Measurements from ENCODE around the gene RACK1. TPM values are rescaled to one million over a fixed set of nuclear protein-coding genes. Genes with fewer than 3 reads are reported as not detected.
A peak's percentile ranks its signal among the peaks of the same experiment; 100 is the strongest.
"Not testable (repeated sequence)": the region's sequence is repeated elsewhere in the genome, so short reads cannot be mapped to it uniquely, and the experiment has no call there.

Gene RACK1
- 1,000 to 10,000 TPM; 3,606 to 3,662 TPM for total RNA-seq

DNA sequence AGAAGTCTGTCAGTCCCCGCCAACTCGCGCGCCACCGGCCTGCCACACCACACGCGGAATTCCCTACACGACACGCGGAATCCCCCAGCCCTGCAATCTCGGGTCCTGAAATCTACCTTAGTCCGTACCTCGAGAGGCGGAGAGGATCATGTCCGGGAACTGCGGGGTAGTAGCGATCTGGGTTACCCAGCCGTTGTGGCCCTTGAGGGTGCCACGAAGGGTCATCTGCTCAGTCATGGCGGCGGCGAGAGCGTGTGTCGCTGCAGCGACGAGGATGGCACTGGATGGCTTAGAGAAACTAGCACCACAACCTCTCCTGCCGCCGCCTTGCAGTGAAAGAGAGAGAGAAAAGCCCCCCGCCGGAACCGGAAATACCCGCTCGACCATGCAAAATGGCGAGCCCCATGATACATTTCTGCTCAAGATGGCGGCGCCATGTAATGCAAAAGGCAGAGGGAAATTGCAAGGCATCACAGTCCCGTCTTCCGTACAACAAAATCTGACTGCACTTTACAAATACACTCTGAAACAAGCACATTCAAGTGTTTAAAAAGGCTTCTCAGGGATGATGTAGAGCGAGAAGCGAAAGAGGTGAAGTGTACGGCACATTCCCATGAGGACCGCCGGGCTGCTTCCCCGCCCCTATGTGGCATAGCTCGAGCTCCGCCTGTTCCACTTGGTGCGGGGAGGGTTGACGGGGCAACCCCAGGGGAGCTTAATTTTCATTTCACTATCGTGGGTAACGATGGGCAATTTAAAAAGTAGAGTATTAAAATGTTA, at the start of gene RACK1:
TSS of gene RACK1 (minus strand) at position 343 of the 780 bp plus-strand sequence. CDS start at position 237, 106 bp downstream.
- DNase-seq (peak; percentile 88 to 92), ATAC-seq (replicated peaks in 1 of 2) (peak; percentile 68 to 71)
- peaks cover 59% of the 10 kb centered on the region for H3K4me1 Mint-ChIP-seq (ENCODE audit: low read depth)
- peak within 1 kb of the TSS; percentile 99 for H3K27ac Mint-ChIP-seq
- H3K9me3 Mint-ChIP-seq, result no peaks in the 10 kb centered on the region
- peaks cover 40 to 51% of the 10 kb centered on the region in 2 donors for H3K36me3 Mint-ChIP-seq (ENCODE audit: insufficient read depth in 2 of 2)
- H3K4me3 Mint-ChIP-seq, result peak within 1 kb of the TSS; percentile 93 to 98
- no peaks in the 10 kb centered on the region for H3K27me3 Mint-ChIP-seq (ENCODE audit: low read depth)

DNA sequence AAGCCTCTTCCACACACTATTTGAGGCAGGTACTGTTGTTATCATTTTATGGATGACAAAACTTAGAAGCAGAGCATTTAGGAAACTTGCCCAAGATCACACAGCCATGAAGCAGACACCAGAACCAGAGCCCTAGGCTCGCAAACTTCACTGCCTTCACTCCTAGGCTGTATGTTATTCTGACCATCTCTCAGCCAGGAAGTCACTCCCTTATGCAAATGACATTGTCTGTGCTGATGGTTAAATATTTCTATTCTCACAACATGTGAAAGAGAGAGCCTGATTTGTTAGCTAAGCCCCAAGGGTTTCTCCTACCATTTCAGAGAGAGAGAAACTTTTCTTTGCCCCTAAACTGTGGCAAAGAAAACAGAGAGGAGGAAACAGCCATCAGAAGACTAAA, 43.6 kb upstream of the RACK1 start:
- not testable (repeated sequence) for H3K27me3 Mint-ChIP-seq (ENCODE audit: low read depth); H3K27ac Mint-ChIP-seq; H3K36me3 Mint-ChIP-seq (ENCODE audit: insufficient read depth in 2 of 2); H3K9me3 Mint-ChIP-seq; DNase-seq; H3K4me1 Mint-ChIP-seq (ENCODE audit: low read depth); ATAC-seq (replicated peaks in 1 of 2); H3K4me3 Mint-ChIP-seq

DNA sequence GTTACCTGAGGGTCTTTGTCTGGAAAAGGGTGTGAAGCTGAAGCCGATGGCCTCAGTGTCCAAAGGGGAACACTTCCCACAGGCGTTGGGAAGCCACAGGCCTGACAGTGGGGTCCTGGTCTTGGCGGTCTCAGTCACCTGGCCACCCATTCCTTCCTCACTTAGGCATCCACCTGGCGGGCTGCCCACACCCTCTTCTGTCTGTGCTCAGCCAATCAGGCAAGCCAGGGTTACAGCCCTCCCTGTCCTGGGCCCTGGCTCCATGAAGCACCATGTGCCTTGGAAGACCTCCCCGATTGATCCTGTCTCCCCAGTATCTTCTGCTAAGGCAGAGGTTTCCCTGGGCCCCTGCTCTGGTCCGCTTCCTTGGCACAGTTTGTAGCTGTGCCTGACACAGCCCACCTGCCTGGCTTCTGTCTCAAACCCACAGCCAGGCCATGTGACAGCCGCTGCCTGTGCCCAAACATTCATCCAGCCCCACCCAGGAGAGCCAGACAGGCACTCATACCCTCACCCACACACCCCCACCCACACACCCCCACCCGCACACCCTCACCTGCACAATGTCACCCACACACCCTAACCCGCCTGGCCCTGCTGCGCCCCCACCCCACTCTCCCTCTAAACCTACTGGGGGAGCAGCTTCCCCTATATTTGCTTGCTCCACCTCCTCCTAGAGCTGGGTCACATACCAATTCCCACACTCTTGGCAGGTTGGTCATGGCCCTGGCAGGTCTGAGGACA, 42.4 kb upstream of the RACK1 start:
- ATAC-seq (replicated peaks in 1 of 2), result not testable (repeated sequence)

DNA sequence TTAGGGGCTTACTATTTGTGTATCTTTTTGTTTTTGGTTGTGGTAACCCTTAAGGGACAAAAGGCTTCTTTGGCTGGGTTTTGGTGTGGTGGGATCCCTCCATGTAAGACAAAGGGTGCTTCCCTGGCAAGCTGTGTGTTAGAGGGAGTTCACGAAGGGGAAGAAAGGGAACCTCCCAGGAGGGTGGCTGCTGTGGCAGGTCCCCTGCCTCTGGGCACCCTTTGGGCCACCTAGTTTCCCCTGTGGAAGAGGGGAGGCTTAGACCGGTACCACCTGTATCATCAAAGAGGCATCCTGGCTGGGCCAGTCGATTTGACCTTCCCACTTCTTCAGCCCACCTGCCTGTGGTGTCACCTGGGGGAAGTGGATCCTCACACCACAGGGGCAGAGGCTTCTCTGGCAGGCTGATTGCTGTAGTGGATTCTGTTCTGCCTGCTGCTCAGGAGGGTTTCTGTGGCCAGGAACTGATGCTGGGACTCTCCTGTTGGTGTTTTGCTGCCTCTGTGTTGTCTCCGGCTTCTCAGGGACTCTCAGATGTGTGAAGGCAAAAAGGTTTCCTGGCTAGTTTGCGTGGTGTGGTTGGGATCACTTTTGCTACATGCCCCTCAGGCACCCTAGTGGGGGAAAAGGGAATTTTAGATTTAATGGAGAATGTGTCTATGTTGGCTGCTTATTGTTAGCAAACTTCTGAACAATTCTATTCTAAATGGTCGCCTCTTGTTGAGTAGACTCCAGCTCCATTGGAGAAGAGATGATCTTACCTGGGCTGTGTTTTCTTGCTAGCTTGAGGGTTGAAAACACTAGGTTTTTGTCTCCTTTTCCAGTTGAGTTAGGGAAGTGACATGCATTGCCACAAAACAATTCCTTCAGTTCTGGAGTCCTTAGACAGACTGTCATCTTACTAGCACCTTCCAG, 40.4 kb upstream of the RACK1 start:
- not testable (repeated sequence) for H3K9me3 Mint-ChIP-seq; ATAC-seq (replicated peaks in 1 of 2); H3K4me3 Mint-ChIP-seq; H3K27me3 Mint-ChIP-seq (ENCODE audit: low read depth); H3K36me3 Mint-ChIP-seq (ENCODE audit: insufficient read depth in 2 of 2); DNase-seq; H3K4me1 Mint-ChIP-seq (ENCODE audit: low read depth); H3K27ac Mint-ChIP-seq

More for the DNA sequence above, 42.4 kb upstream of the RACK1 start:
- not testable (repeated sequence) for H3K4me1 Mint-ChIP-seq (ENCODE audit: low read depth); H3K36me3 Mint-ChIP-seq (ENCODE audit: insufficient read depth in 2 of 2); H3K9me3 Mint-ChIP-seq; H3K27ac Mint-ChIP-seq; DNase-seq; H3K4me3 Mint-ChIP-seq; H3K27me3 Mint-ChIP-seq (ENCODE audit: low read depth)

DNA sequence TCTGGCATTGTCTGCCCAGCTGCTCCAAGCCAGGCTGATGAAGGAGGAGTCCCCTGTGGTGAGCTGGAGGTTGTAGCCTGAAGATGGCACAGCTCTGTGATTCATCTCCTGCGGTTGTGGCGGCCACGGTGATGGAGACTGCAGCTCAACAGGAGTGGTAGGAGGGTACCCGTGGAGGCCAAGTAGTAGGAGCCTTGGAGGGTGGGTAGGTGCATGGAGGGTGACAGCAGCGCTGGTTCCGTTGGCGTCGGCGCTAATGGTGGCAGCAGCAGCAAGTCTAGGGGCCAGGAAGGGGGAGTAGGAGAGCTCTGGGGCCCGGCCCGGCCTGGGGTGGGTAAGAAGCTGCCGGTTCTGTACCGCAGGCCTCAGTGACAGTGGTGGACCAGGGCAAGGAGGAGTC, 39.6 kb upstream of the RACK1 start:
- Mint-ChIP-seq H3K9me3 (no peaks in the 10 kb centered on the region), H3K4me3 (no peak overlapping the region), H3K4me1 (ENCODE audit: low read depth) (peaks cover 4% of the 10 kb centered on the region), H3K27ac (peak overlapping the region; percentile 10), H3K36me3 (ENCODE audit: insufficient read depth in 2 of 2) (no peaks in the 10 kb centered on the region), H3K27me3 (ENCODE audit: low read depth) (no peaks in the 10 kb centered on the region)
- ATAC-seq (replicated peaks in 1 of 2) (no peak), DNase-seq (no peak)

DNA sequence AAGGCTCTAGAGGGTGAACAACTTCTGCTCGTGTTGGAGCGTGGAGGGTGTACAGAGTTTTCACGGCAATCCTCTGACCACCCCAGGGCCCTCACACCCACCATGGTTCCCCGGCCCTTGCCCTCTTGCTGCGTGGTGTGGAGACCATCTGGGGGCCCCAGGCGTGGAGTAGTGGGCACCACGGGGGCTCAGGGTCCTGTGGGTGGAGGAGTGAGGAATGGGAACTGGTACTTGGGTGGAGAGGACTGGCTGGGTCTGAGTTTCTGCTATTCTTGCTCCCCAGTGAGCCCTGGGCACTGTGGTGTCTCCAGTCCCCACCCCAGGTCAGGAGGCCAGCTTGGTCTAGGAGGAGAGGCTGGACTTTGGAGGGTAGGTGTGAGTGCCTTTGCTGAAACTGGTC, 39.2 kb upstream of the RACK1 start:
- no peaks in the 10 kb centered on the region for H3K36me3 Mint-ChIP-seq (ENCODE audit: insufficient read depth in 2 of 2)
- ATAC-seq (replicated peaks in 1 of 2), result no peak
- H3K4me3 Mint-ChIP-seq, result no peak overlapping the region
- no peaks in the 10 kb centered on the region for H3K27me3 Mint-ChIP-seq (ENCODE audit: low read depth)
- peak overlapping the region; percentile 10 for H3K27ac Mint-ChIP-seq
- DNase-seq, result no peak
- H3K4me1 Mint-ChIP-seq (ENCODE audit: low read depth), result peaks cover 4% of the 10 kb centered on the region
- no peaks in the 10 kb centered on the region for H3K9me3 Mint-ChIP-seq

DNA sequence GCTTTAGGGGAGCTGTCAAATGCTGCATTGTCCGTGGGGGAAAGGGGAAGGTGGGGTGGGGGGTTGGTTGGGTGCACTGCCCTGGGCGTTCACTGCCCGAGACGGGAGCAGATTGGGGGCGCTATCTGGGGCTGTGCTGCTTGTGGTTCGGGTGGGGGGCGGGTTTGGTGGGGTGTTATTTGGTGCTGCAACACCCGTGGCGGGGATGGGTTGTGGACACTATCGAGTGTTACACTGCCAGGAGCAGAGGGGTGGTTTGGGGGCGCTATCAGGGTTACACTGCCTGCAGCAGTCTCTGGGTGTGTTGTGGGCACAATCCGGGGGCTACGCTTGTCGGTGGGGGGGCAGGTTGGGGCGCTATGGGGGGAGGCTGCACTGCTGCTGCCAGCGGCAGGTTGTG, 38.7 kb upstream of the RACK1 start:
- not testable (repeated sequence) for H3K36me3 Mint-ChIP-seq (ENCODE audit: insufficient read depth in 2 of 2); H3K27me3 Mint-ChIP-seq (ENCODE audit: low read depth); H3K4me3 Mint-ChIP-seq; H3K27ac Mint-ChIP-seq; H3K4me1 Mint-ChIP-seq (ENCODE audit: low read depth); DNase-seq; H3K9me3 Mint-ChIP-seq; ATAC-seq (replicated peaks in 1 of 2)

DNA sequence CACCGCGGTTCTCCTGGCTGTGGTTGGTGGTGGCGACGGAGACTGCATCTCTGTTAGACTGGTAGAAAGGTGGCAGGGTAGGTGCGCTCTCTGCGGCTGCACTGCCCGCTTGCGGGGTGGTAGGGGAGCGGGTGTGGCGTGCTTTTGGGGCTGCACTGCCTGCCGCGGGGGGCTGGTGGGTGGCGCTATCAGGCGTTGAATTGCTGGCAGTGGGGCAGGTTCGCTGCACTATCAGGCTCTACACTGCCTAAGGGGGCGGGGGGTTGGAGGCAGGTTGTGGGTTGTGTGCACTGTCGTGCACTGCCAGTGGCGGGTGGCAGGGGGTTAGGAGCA, 38.2 kb upstream of the RACK1 start:
- ATAC-seq (replicated peaks in 1 of 2) (no peak), DNase-seq (no peak)
- H3K4me1 Mint-ChIP-seq (ENCODE audit: low read depth), result no peaks in the 10 kb centered on the region
- H3K9me3 Mint-ChIP-seq, result no peaks in the 10 kb centered on the region
- H3K27me3 Mint-ChIP-seq (ENCODE audit: low read depth), result no peaks in the 10 kb centered on the region
- no peak overlapping the region for H3K4me3 Mint-ChIP-seq
- H3K36me3 Mint-ChIP-seq (ENCODE audit: insufficient read depth in 2 of 2), result no peaks in the 10 kb centered on the region
- no peak overlapping the region for H3K27ac Mint-ChIP-seq

DNA sequence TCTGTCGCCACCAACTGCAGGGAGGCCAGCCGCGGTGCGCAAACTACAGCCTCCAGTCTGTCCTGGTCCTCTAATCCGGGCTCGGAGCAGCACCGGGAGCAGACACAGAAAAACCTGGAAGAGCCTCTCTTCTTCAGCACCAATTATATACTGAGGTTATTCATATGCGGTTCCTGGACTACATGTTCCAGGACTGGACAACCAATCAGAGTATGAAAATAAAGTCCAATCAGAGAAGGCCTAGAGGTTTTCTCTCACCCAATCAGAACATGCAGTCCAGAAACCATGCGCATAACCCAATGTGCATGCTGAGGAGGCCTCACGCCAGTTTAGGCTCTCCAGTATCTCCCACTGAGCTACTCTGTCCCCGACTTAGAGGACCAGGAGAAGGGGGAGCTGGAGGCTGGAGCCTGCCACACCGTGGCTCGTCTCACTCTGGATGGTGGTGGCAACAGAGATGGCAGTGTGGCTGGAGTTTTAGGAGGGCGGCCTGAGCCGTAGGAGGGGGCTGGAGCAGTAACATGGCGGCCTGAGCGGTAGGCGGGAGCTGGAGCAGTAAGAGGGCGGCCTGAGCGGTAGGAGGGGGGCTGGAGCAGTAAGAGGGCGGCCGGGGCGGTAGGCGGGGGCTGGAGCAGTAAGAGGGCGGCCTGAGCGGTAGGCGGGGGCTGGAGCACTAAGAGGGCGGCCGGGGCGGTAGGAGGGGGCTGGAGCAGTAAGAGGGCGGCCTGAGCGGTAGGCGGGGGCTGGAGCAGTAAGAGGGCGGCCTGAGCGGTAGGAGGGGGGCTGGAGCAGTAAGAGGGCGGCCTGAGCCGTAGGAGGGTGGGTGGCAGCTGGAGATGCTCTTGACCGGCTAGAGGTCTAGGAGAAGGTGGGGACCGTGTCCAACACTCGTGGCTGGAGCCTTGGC, 37.6 kb upstream of the RACK1 start:
- DNase-seq, result no peak
- no peak overlapping the region for H3K27ac Mint-ChIP-seq
- no peaks in the 10 kb centered on the region for H3K4me1 Mint-ChIP-seq (ENCODE audit: low read depth)
- no peaks in the 10 kb centered on the region for H3K9me3 Mint-ChIP-seq
- H3K27me3 Mint-ChIP-seq (ENCODE audit: low read depth), result no peaks in the 10 kb centered on the region
- ATAC-seq (replicated peaks in 1 of 2), result no peak
- no peaks in the 10 kb centered on the region for H3K36me3 Mint-ChIP-seq (ENCODE audit: insufficient read depth in 2 of 2)
- no peak overlapping the region for H3K4me3 Mint-ChIP-seq

DNA sequence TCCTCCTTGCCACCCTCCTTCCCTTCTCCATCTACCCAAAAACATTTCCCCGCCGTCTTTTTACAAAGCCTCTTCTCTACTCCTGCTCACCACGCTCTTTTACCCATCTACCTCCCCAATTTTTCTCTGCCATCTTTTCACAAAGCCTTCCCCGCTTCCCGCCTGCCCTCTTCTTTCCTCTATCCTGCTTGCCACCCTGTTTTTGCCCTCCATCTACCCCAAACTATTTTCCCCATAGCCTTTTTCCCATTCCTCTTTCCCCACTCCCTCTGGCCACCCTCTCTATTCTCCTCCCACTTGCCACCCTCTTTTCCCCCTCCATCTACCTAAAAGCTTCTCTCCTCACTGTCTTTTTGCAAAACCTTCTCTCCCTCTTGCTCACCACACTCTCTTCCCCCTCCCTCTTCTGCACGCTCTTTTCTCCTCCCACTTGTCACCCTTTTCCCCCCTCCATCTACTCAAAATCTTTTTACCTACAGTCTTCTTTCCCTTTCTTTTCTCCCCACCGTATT, 36.6 kb upstream of the RACK1 start:
- Mint-ChIP-seq H3K4me3 (no peak overlapping the region), H3K27ac (no peak overlapping the region), H3K27me3 (ENCODE audit: low read depth) (no peaks in the 10 kb centered on the region), H3K36me3 (ENCODE audit: insufficient read depth in 2 of 2) (no peaks in the 10 kb centered on the region), H3K9me3 (no peaks in the 10 kb centered on the region), H3K4me1 (ENCODE audit: low read depth) (no peaks in the 10 kb centered on the region)
- ATAC-seq (replicated peaks in 1 of 2) (no peak), DNase-seq (no peak)

DNA sequence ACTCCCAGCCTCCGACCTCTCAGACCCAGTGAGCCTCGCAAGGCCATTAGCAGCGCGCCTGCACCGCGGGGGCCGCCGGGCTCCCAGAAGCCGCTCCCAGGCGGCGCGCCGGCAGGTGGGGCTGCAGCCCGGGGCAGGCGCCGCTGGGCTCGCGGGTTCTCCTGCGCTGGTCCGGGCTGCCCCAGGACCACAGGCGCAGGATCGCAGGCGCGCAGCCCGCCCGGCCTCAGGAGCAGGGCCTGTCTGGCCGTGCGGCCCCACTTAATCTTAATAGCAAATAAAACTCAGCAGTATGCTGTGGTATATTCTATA, 29.7 kb upstream of the RACK1 start:
- not testable (repeated sequence) for H3K36me3 Mint-ChIP-seq (ENCODE audit: insufficient read depth in 2 of 2); H3K9me3 Mint-ChIP-seq; H3K27ac Mint-ChIP-seq; H3K4me1 Mint-ChIP-seq (ENCODE audit: low read depth); H3K27me3 Mint-ChIP-seq (ENCODE audit: low read depth)
- DNase-seq (peak; percentile 16 to 29), ATAC-seq (replicated peaks in 1 of 2) (peak in 1 of 2 donors; percentile 36)
- peak overlapping the region in 1 of 2 donors; percentile 54 for H3K4me3 Mint-ChIP-seq

DNA sequence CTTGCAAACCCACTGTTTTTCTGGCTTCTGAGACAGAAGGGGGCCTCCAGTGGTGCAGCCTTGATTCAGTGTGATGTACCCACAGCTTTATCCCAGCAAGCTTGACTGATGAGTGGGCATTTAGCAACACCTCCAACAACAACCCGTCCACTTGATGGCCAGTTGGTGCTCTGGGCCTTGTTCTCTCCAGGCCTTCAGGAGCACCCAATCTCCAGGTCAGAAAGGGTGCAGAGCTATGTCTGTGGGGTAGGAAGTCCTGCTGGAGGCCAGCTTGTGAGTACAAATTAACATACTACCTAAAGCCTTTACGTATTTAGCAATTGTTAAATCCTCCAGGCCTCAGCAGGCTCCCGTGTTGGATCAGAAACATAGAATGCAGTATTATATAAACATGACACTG, 27.4 kb upstream of the RACK1 start:
- Mint-ChIP-seq H3K9me3 (no peaks in the 10 kb centered on the region), H3K27ac (no peak overlapping the region), H3K4me3 (no peak overlapping the region), H3K27me3 (ENCODE audit: low read depth) (no peaks in the 10 kb centered on the region), H3K4me1 (ENCODE audit: low read depth) (no peaks in the 10 kb centered on the region), H3K36me3 (ENCODE audit: insufficient read depth in 2 of 2) (no peaks in the 10 kb centered on the region)
- DNase-seq (no peak), ATAC-seq (replicated peaks in 1 of 2) (no peak)
